Measurements from ENCODE around the gene ZNF695. TPM values are rescaled to one million over a fixed set of nuclear protein-coding genes. Genes with fewer than 3 reads are reported as not detected.

Gene ZNF695
- total and polyA plus RNA-seq, 8 donors, result 0.44 to 0.92 (median 0.63) TPM; not detected in 5

DNA sequence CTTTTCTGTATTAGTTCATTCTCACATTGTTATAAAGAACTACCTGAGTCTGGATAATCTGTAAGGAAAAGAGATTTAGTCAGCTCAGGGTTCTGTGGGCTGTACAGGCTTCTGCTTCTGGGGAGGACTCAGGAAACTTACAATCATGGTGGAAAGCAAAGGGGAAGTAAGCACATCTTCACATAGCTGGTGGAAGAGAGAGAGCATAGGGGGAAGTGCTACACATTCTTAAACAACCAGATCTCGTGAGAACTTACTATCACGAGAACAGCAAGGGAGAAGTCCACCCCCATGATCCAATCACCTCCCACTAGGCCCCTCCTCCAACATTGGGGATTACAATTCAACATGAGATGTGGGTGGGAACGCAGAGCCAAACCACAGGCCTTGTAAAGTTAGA lies 38.2 kb downstream of the ZNF695 start:
- Histone ChIP-seq H3K27ac (no peak overlapping the region), H3K9me3 (peaks cover 5 to 33% (median 21%) of the 10 kb centered on the region in 4 donors), H3K4me1 (no peaks in the 10 kb centered on the region), H3K4me3 (no peak overlapping the region), H3K36me3 (no peaks in the 10 kb centered on the region), H3K27me3 (no peaks in the 10 kb centered on the region)
- TF ChIP-seq EP300 (IDR thresholded peaks at IDR 0.05) (no peak), POLR2AphosphoS5 (IDR thresholded peaks at IDR 0.05) (no peak), CTCF (IDR thresholded peaks at IDR 0.05) (no peak), POLR2A (IDR thresholded peaks at IDR 0.05) (no peak)
- intact Hi-C loops (cut with DNase I; ENCODE audit: low total_unique reads), result loop anchor here (10.0 kb wide), 1 partner anchor 65 kb away; no protein-coding TSS in a partner anchor
- WGBS, 5 donors, result 80 to 95% (median 91%) methylated on average over 3 of the region's 3 CpGs
- DNase-seq, result no peak

- H3K36me3 ChIP-seq, result no peaks in the 10 kb centered on the region
- H3K4me1 ChIP-seq, result no peaks in the 10 kb centered on the region
- H3K9me3 ChIP-seq, result peaks cover 5 to 26% (median 15%) of the 10 kb centered on the region in 4 donors
- no peaks in the 10 kb centered on the region for H3K27me3 ChIP-seq
- 92 to 99% (median 97%) methylated on average over 2 of the region's 2 CpGs for WGBS, 5 donors
- no peak for DNase-seq
- no peak overlapping the region for H3K4me3 ChIP-seq
- TF ChIP-seq POLR2A (IDR thresholded peaks at IDR 0.05) (no peak), CTCF (IDR thresholded peaks at IDR 0.05) (no peak), POLR2AphosphoS5 (IDR thresholded peaks at IDR 0.05) (no peak), EP300 (IDR thresholded peaks at IDR 0.05) (no peak)
- no peak overlapping the region for H3K27ac ChIP-seq
- intact Hi-C loops (cut with DNase I; ENCODE audit: low total_unique reads), result loop anchor here (10.0 kb wide), 1 partner anchor 62 kb away; no protein-coding TSS in a partner anchor
Observed at GRCh38 chr1:246966502-246966901, 41.4 kb downstream of the ZNF695 start.

- Histone ChIP-seq H3K4me3 (no peak overlapping the region), H3K4me1 (peaks cover 0 to 8% (median 0%) of the 10 kb centered on the region in 4 donors), H3K27ac (peak overlapping the region in 2 of 5 donors; percentile 49 to 65), H3K27me3 (no peaks in the 10 kb centered on the region), H3K9me3 (no peaks in the 10 kb centered on the region), H3K36me3 (no peaks in the 10 kb centered on the region)
- TF ChIP-seq POLR2A (IDR thresholded peaks at IDR 0.05) (no peak), CTCF (IDR thresholded peaks at IDR 0.05) (peak in 1 of 7 experiments; percentile 5)
- 5 to 34% (median 20%) methylated on average over 1 of the region's 1 CpG for WGBS, 5 donors
- intact Hi-C loops (cut with DNase I; ENCODE audit: low total_unique reads), result loop anchor here (10.0 kb wide), 1 partner anchor 55 kb away; no protein-coding TSS in a partner anchor
- DNase-seq, result peak in 1 of 2 donors; percentile 12
Observed at GRCh38 chr1:246959944-246960693, 47.7 kb downstream of the ZNF695 start.

GRCh38 chr1:246954126-246954525 lies 53.7 kb downstream of the ZNF695 start:
- Histone ChIP-seq H3K9me3 (no peaks in the 10 kb centered on the region), H3K4me3 (no peak overlapping the region), H3K27ac (no peak overlapping the region), H3K36me3 (no peaks in the 10 kb centered on the region), H3K27me3 (no peaks in the 10 kb centered on the region), H3K4me1 (no peaks in the 10 kb centered on the region)
- no peak for DNase-seq
- intact Hi-C loops (cut with DNase I; ENCODE audit: low total_unique reads), result no loop called here
- 44 to 80% (median 75%) methylated on average over 4 of the region's 4 CpGs for WGBS, 5 donors
- TF ChIP-seq POLR2A (IDR thresholded peaks at IDR 0.05) (no peak), POLR2AphosphoS5 (IDR thresholded peaks at IDR 0.05) (no peak), CTCF (IDR thresholded peaks at IDR 0.05) (no peak), EP300 (IDR thresholded peaks at IDR 0.05) (no peak)

Data from stomach (tissue), 9 donors.